ENCODE data around the gene PRRX1.

PRRX1 gene

GRCh38 chr1:170694172-170694926 lies 30.4 kb downstream of the PRRX1 start:
- Histone ChIP-seq H3K79me2 (no peaks in the 10 kb centered on the region), H3K4me1 (no peaks in the 10 kb centered on the region), H3K9ac (no peak overlapping the region), H2AFZ (no peak overlapping the region), H3K4me3 (ENCODE audit: low read depth, low read length) (no peak overlapping the region), H3K27me3 (ENCODE audit: control insufficient read depth, insufficient read depth, low read length) (no peaks in the 10 kb centered on the region), H3K4me2 (ENCODE audit: low read length) (no peak overlapping the region), H3K27ac (no peak overlapping the region), H3K9me3 (ENCODE audit: control insufficient read depth, low read length) (no peaks in the 10 kb centered on the region), H3K36me3 (ENCODE audit: control insufficient read depth, insufficient read depth, low read length) (no peaks in the 10 kb centered on the region)
- TF ChIP-seq CTCF (IDR thresholded peaks at IDR 0.05), result no peak

- Histone ChIP-seq H3K36me3 (ENCODE audit: control insufficient read depth, insufficient read depth, low read length) (no peaks in the 10 kb centered on the region), H3K4me2 (ENCODE audit: low read length) (no peak overlapping the region), H3K27ac (no peak overlapping the region), H3K4me1 (no peaks in the 10 kb centered on the region), H3K4me3 (ENCODE audit: low read depth, low read length) (no peak overlapping the region), H2AFZ (no peak overlapping the region), H3K9me3 (ENCODE audit: control insufficient read depth, low read length) (no peaks in the 10 kb centered on the region), H3K79me2 (no peaks in the 10 kb centered on the region), H3K9ac (no peak overlapping the region), H3K27me3 (ENCODE audit: control insufficient read depth, insufficient read depth, low read length) (no peaks in the 10 kb centered on the region)
- no peak for TF ChIP-seq CTCF (IDR thresholded peaks at IDR 0.05)
Measured at GRCh38 chr1:170695955-170696590, 32.1 kb downstream of the PRRX1 start.

- Histone ChIP-seq H3K4me2 (ENCODE audit: low read length) (no peak overlapping the region), H3K9ac (no peak overlapping the region), H3K4me3 (ENCODE audit: low read depth, low read length) (no peak overlapping the region), H3K4me1 (no peaks in the 10 kb centered on the region), H3K36me3 (ENCODE audit: control insufficient read depth, insufficient read depth, low read length) (no peaks in the 10 kb centered on the region), H3K79me2 (no peaks in the 10 kb centered on the region), H3K9me3 (ENCODE audit: control insufficient read depth, low read length) (no peaks in the 10 kb centered on the region), H3K27me3 (ENCODE audit: control insufficient read depth, insufficient read depth, low read length) (no peaks in the 10 kb centered on the region), H2AFZ (no peak overlapping the region), H3K27ac (no peak overlapping the region)
- TF ChIP-seq CTCF (IDR thresholded peaks at IDR 0.05), result no peak
Measured at GRCh38 chr1:170696591-170697290, 32.8 kb downstream of the PRRX1 start.

GRCh38 chr1:170697316-170697715 lies 33.4 kb downstream of the PRRX1 start:
- Histone ChIP-seq H3K27me3 (ENCODE audit: control insufficient read depth, insufficient read depth, low read length) (no peaks in the 10 kb centered on the region), H3K9ac (no peak overlapping the region), H3K27ac (no peak overlapping the region), H3K79me2 (no peaks in the 10 kb centered on the region), H2AFZ (no peak overlapping the region), H3K4me1 (no peaks in the 10 kb centered on the region), H3K36me3 (ENCODE audit: control insufficient read depth, insufficient read depth, low read length) (no peaks in the 10 kb centered on the region), H3K4me2 (ENCODE audit: low read length) (no peak overlapping the region), H3K4me3 (ENCODE audit: low read depth, low read length) (no peak overlapping the region), H3K9me3 (ENCODE audit: control insufficient read depth, low read length) (no peaks in the 10 kb centered on the region)
- TF ChIP-seq CTCF (IDR thresholded peaks at IDR 0.05), result no peak
